ENCODE data around the gene AFTPH.

GRCh38 chr2:64477979-64478378 is 46.1 kb upstream of the AFTPH start:
- TF ChIP-seq CTCF (IDR thresholded peaks at IDR 0.05; ENCODE audit: insufficient read depth, low read length, poor library complexity, severe bottlenecking) (no peak), EZH2phosphoT487 (conservative IDR thresholded peaks at IDR 0.05; ENCODE audit: low read length) (no peak)
